Measurements from ENCODE around the gene VWA8. TPM values are rescaled to one million over a fixed set of nuclear protein-coding genes. Genes with fewer than 3 reads are reported as not detected.

VWA8 gene
- polyA plus RNA-seq, 3 donors: 2.0 to 4.4 (median 3.4) TPM

Small RNA genes within 50 kb of the gene (small RNA-seq; reads per million reads assigned to genes)
- gene RN7SL515P (ENCODE audit: insufficient read length, low read depth) (not detected), gene RNU6-74P (ENCODE audit: insufficient read length, low read depth) (not detected), gene RPS28P8 (ENCODE audit: insufficient read length, low read depth) (not detected)

Other genes starting within 250 kb of the VWA8 start
- under 1 TPM; 0.10 to 0.79 (median 0.15) TPM for gene DGKH, start 87.5 kb upstream of the VWA8 start, polyA plus RNA-seq